ENCODE measurements around the gene UBE2I. TPM values are rescaled to one million over a fixed set of nuclear protein-coding genes. Genes with fewer than 3 reads are reported as not detected.
"Not testable (repeated sequence)": the region's sequence is repeated elsewhere in the genome, so short reads cannot be mapped to it uniquely, and the experiment has no call there.

The UBE2I gene
- total RNA-seq, 1 donor, result 49.2 TPM

- H3K4me3 ChIP-seq (ENCODE audit: insufficient read depth, low read length), result no peak overlapping the region
- H3K9me3 ChIP-seq (ENCODE audit: low read depth, low read length), result no peaks in the 10 kb centered on the region
- no peaks in the 10 kb centered on the region for H4K20me1 ChIP-seq (ENCODE audit: insufficient read depth, low read length)
- TF ChIP-seq CTCF (IDR thresholded peaks at IDR 0.05; ENCODE audit: extremely low read depth, low read depth, low read length), result no peak
- H2AFZ ChIP-seq (ENCODE audit: low read length), result no peak overlapping the region
- H3K27ac ChIP-seq (ENCODE audit: low read depth, low read length), result no peak overlapping the region
- H3K36me3 ChIP-seq (ENCODE audit: insufficient read depth, low read length), result no peaks in the 10 kb centered on the region
- no peak overlapping the region for H3K4me2 ChIP-seq (ENCODE audit: insufficient read depth, low read length)
- H3K79me2 ChIP-seq (ENCODE audit: insufficient read depth, low read length), result no peaks in the 10 kb centered on the region
- peaks cover 43% of the 10 kb centered on the region for H3K27me3 ChIP-seq (ENCODE audit: insufficient read depth, low read length)
- no peaks in the 10 kb centered on the region for H3K4me1 ChIP-seq (ENCODE audit: insufficient read depth, low read length)
- peak; percentile 58 for DNase-seq (ENCODE audit: insufficient read length, low spot score, missing footprints)
Observed at GRCh38 chr16:1290860-1291575, 18.4 kb upstream of the UBE2I start.

DNA sequence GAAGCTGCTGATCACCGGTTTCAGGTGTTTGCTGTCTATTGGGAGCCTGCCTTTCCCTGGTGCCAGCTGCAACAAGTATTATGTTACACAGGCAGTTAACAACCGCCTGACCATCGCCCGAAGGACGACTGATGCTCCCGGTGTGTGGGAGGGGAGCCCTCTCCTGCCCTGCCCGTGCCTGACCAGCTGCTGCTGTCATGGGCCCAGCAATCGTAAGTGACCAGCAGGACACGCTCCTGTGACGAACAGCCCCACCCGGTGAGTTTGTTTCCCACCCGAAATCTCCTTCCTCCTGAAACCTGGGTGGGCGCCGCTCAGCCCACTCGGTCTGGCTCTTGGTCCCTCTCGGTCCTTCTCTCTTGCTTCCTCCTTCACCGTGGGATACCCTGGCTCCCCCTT, 17.9 kb upstream of the UBE2I start:
- H3K36me3 ChIP-seq (ENCODE audit: insufficient read depth, low read length), result no peaks in the 10 kb centered on the region
- H3K4me1 ChIP-seq (ENCODE audit: insufficient read depth, low read length), result no peaks in the 10 kb centered on the region
- peak; percentile 51 for DNase-seq (ENCODE audit: insufficient read length, low spot score, missing footprints)
- H3K79me2 ChIP-seq (ENCODE audit: insufficient read depth, low read length), result no peaks in the 10 kb centered on the region
- H4K20me1 ChIP-seq (ENCODE audit: insufficient read depth, low read length), result no peaks in the 10 kb centered on the region
- no peak for TF ChIP-seq CTCF (IDR thresholded peaks at IDR 0.05; ENCODE audit: extremely low read depth, low read depth, low read length)
- peaks cover 43% of the 10 kb centered on the region for H3K27me3 ChIP-seq (ENCODE audit: insufficient read depth, low read length)
- no peak overlapping the region for H3K4me2 ChIP-seq (ENCODE audit: insufficient read depth, low read length)
- no peak overlapping the region for H3K4me3 ChIP-seq (ENCODE audit: insufficient read depth, low read length)
- no peak overlapping the region for H3K27ac ChIP-seq (ENCODE audit: low read depth, low read length)
- H2AFZ ChIP-seq (ENCODE audit: low read length), result no peak overlapping the region
- no peaks in the 10 kb centered on the region for H3K9me3 ChIP-seq (ENCODE audit: low read depth, low read length)

- H3K4me2 ChIP-seq (ENCODE audit: insufficient read depth, low read length); H3K4me3 ChIP-seq (ENCODE audit: insufficient read depth, low read length); H3K36me3 ChIP-seq (ENCODE audit: insufficient read depth, low read length); DNase-seq (ENCODE audit: insufficient read length, low spot score, missing footprints); H3K9me3 ChIP-seq (ENCODE audit: low read depth, low read length); H3K4me1 ChIP-seq (ENCODE audit: insufficient read depth, low read length); H2AFZ ChIP-seq (ENCODE audit: low read length); H3K79me2 ChIP-seq (ENCODE audit: insufficient read depth, low read length); H4K20me1 ChIP-seq (ENCODE audit: insufficient read depth, low read length); H3K27ac ChIP-seq (ENCODE audit: low read depth, low read length): not testable (repeated sequence)
- H3K27me3 ChIP-seq (ENCODE audit: insufficient read depth, low read length), result peaks cover 43% of the 10 kb centered on the region
Observed at GRCh38 chr16:1292208-1292607, 17.2 kb upstream of the UBE2I start.

GRCh38 chr16:1292808-1293207, 16.6 kb upstream of the UBE2I start:
- peaks cover 39% of the 10 kb centered on the region for H3K27me3 ChIP-seq (ENCODE audit: insufficient read depth, low read length)
- H2AFZ ChIP-seq (ENCODE audit: low read length); H4K20me1 ChIP-seq (ENCODE audit: insufficient read depth, low read length); DNase-seq (ENCODE audit: insufficient read length, low spot score, missing footprints); H3K4me3 ChIP-seq (ENCODE audit: insufficient read depth, low read length); H3K27ac ChIP-seq (ENCODE audit: low read depth, low read length); H3K9me3 ChIP-seq (ENCODE audit: low read depth, low read length); H3K79me2 ChIP-seq (ENCODE audit: insufficient read depth, low read length); H3K4me1 ChIP-seq (ENCODE audit: insufficient read depth, low read length); H3K36me3 ChIP-seq (ENCODE audit: insufficient read depth, low read length); H3K4me2 ChIP-seq (ENCODE audit: insufficient read depth, low read length): not testable (repeated sequence)

DNA sequence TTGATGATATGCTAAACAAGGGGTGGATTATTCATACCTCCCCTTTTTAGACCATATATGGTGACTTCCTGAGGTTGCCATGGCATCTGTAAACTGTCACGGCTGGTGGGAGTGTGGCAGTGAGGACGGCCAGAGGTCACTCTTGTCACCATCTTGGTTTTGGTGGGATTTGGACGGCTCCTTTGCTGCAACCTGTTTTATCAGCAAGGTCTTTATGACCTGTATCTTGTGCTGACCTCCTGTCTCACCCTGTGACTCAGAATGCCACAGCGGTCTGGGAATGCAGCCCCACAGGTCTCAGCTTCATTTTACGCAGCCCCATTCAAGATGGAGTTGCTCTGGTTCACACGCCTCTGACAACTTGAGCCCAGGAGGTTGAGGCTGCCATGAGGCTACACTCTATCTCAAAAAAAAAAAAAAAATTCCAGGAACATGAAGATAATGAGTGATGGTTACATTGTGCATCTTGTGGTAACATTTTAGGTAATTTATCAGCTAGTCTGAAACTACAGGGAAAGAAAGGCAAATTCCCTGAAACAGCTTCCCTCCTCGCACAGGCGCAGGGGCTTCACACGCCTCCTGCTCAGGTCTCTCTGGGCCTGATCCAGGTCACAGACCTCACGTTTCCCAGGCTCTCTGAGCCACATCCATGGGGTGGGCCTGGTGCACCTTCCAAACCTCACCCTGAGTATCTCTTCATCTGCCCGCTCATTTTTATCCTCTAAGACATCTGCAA, 15.3 kb upstream of the UBE2I start:
- Histone ChIP-seq H3K4me1 (ENCODE audit: insufficient read depth, low read length) (peaks cover 9% of the 10 kb centered on the region), H3K79me2 (ENCODE audit: insufficient read depth, low read length) (no peaks in the 10 kb centered on the region), H4K20me1 (ENCODE audit: insufficient read depth, low read length) (no peaks in the 10 kb centered on the region), H3K4me2 (ENCODE audit: insufficient read depth, low read length) (no peak overlapping the region), H3K9me3 (ENCODE audit: low read depth, low read length) (no peaks in the 10 kb centered on the region), H3K27ac (ENCODE audit: low read depth, low read length) (no peak overlapping the region), H3K36me3 (ENCODE audit: insufficient read depth, low read length) (no peaks in the 10 kb centered on the region), H3K27me3 (ENCODE audit: insufficient read depth, low read length) (peaks cover 33% of the 10 kb centered on the region), H3K4me3 (ENCODE audit: insufficient read depth, low read length) (no peak overlapping the region), H2AFZ (ENCODE audit: low read length) (no peak overlapping the region)
- no peak for DNase-seq (ENCODE audit: insufficient read length, low spot score, missing footprints)
- TF ChIP-seq CTCF (IDR thresholded peaks at IDR 0.05; ENCODE audit: extremely low read depth, low read depth, low read length), result no peak
